HG03060 (cell line): ENCODE results near the gene C5orf58.
A peak's percentile ranks its signal among the peaks of the same experiment; 100 is the strongest.

ENCODE experiments used
- ATAC-seq: cut with Tn5 transposase; IDR thresholded peaks from one replicate; pipeline ENCODE4 v1.9.1; 2021; ENCODE audit warnings: low read depth, moderate number of reproducible peaks; ENCODE audit not compliant: unreplicated experiment

The C5orf58 gene

GRCh38 chr5:170252720-170253350, 20.1 kb downstream of the C5orf58 start:
- ATAC-seq = no peak

GRCh38 chr5:170254056-170254455, 21.3 kb downstream of the C5orf58 start:
- peak; percentile 98 for ATAC-seq

- ATAC-seq = no peak
These were observed 23.8 kb downstream of the C5orf58 start for GRCh38 chr5:170256571-170256970.

- no peak for ATAC-seq
These were observed 24.6 kb downstream of the C5orf58 start for GRCh38 chr5:170257370-170257769.

GRCh38 chr5:170261528-170262043, 28.8 kb downstream of the C5orf58 start:
- no peak for ATAC-seq

GRCh38 chr5:170262061-170263045, 29.6 kb downstream of the C5orf58 start:
- no peak for ATAC-seq

GRCh38 chr5:170263906-170264305, 31.1 kb downstream of the C5orf58 start:
- no peak for ATAC-seq

GRCh38 chr5:170265522-170265921, 32.7 kb downstream of the C5orf58 start:
- ATAC-seq = no peak

- ATAC-seq = no peak
These were observed 34.0 kb downstream of the C5orf58 start for GRCh38 chr5:170266570-170267381.

- no peak for ATAC-seq
These were observed 34.8 kb downstream of the C5orf58 start for GRCh38 chr5:170267431-170268152.

- no peak for ATAC-seq
These were observed 35.4 kb downstream of the C5orf58 start for GRCh38 chr5:170268153-170268689.

- no peak for ATAC-seq
These were observed 36.1 kb downstream of the C5orf58 start for GRCh38 chr5:170268884-170269283.

- no peak for ATAC-seq
These were observed 36.8 kb downstream of the C5orf58 start for GRCh38 chr5:170269579-170269978.

GRCh38 chr5:170270293-170271069, 37.7 kb downstream of the C5orf58 start:
- ATAC-seq = no peak

GRCh38 chr5:170273968-170274710, 41.4 kb downstream of the C5orf58 start:
- no peak for ATAC-seq

GRCh38 chr5:170275376-170275994, 42.7 kb downstream of the C5orf58 start:
- ATAC-seq = no peak

- no peak for ATAC-seq
These were observed 43.4 kb downstream of the C5orf58 start for GRCh38 chr5:170276140-170276539.

- ATAC-seq = no peak
These were observed 45.1 kb downstream of the C5orf58 start for GRCh38 chr5:170277867-170278281.
